IMR-90 (cell line): Measurements from ENCODE around the gene TEDC1. TPM values are rescaled to one million over a fixed set of nuclear protein-coding genes. Genes with fewer than 3 reads are reported as not detected.
A peak's percentile ranks its signal among the peaks of the same experiment; 100 is the strongest.

ENCODE experiments used
- ATAC-seq: fragments of 200-7000 bp; cut with Tn5 transposase; 2 replicates; pipeline ENCODE4 v1.9.1; 2020; ENCODE audit warnings: low read depth, mild to moderate bottlenecking, moderate library complexity
- BruUV-seq: library from RNA; stranded (reverse); fragments of 400-500 nt; replicated peaks from 2 replicates; lab custom pipeline; 2021; lab: Mats Ljungman, UMichigan
- CTCF ChIA-PET: fragments of 300-600 bp; formaldehyde crosslinking; extraction: SDS; loops from one replicate; lab custom pipeline; 2021; ENCODE audit warnings: antibody characterized with exemption; lab: Yijun Ruan, JAX
- POLR2A ChIA-PET: fragments of 300-600 bp; sonication (Branson Sonifier 250); formaldehyde crosslinking; loops from one replicate; lab custom pipeline; 2022; ENCODE audit warnings: antibody characterized with exemption; ENCODE audit not compliant: unreplicated experiment; lab: Charles Lee
- DNase-seq: peaks from one replicate; pipeline ENCODE4 v3.0.0; 2013
- H2AFZ ChIP-seq: replicated peaks from 2 replicates; pipeline ENCODE3; 2013; ENCODE audit warnings: low read length, mild to moderate bottlenecking; ENCODE audit not compliant: poor library complexity
- H2AK5ac ChIP-seq: 2 replicates; pipeline ENCODE4 v1.6.1; 2013; ENCODE audit warnings: low read depth, low read length, inconsistent platforms
- H2AK9ac ChIP-seq: replicated peaks from 2 replicates; pipeline ENCODE3; 2013; ENCODE audit warnings: mild to moderate bottlenecking, low read depth, low read length, moderate library complexity; ENCODE audit not compliant: poor library complexity
- H2BK120ac ChIP-seq: 2 replicates; pipeline ENCODE4 v1.6.1; 2013; ENCODE audit warnings: low read depth, low read length, inconsistent platforms
- H2BK15ac ChIP-seq: 3 replicates; pipeline ENCODE4 v1.6.1; 2013; ENCODE audit warnings: low read depth, low read length, inconsistent platforms
- H2BK20ac ChIP-seq: 2 replicates; pipeline ENCODE4 v1.6.1; 2013; ENCODE audit warnings: low read depth, mild to moderate bottlenecking, inconsistent platforms, low read length, moderate library complexity
- H2BK5ac ChIP-seq: 2 replicates; pipeline ENCODE4 v1.6.1; 2013; ENCODE audit warnings: mild to moderate bottlenecking, low read depth, low read length, inconsistent platforms; ENCODE audit not compliant: poor library complexity, severe bottlenecking
- H3K14ac ChIP-seq: replicated peaks from 2 replicates; pipeline ENCODE4 v1.6.1; 2013; ENCODE audit warnings: low read depth, low read length, inconsistent platforms
- H3K18ac ChIP-seq: 2 replicates; pipeline ENCODE4 v1.6.1; 2013; ENCODE audit warnings: low read depth, low read length, control low read depth
- H3K23ac ChIP-seq: 2 replicates; pipeline ENCODE4 v1.6.1; 2013; ENCODE audit warnings: low read depth, low read length, inconsistent platforms
- H3K27ac ChIP-seq: 2 replicates; pipeline ENCODE4 v1.5.1; 2013; ENCODE audit warnings: mild to moderate bottlenecking, control low read depth, low read length; ENCODE audit not compliant: insufficient read depth
- H3K27me3 ChIP-seq: 2 replicates; pipeline ENCODE4 v1.6.1; 2013; ENCODE audit warnings: low read length; ENCODE audit not compliant: control insufficient read depth, insufficient read depth
- H3K36me3 ChIP-seq: 2 replicates; pipeline ENCODE4 v1.6.1; 2013; ENCODE audit warnings: low read length, mixed read lengths; ENCODE audit not compliant: control insufficient read depth, insufficient read depth
- H3K4ac ChIP-seq: 2 replicates; pipeline ENCODE4 v1.6.1; 2013; ENCODE audit warnings: low read depth, low read length, inconsistent platforms
- H3K4me1 ChIP-seq: 2 replicates; pipeline ENCODE4 v1.6.1; 2013; ENCODE audit warnings: low read length, mixed read lengths; ENCODE audit not compliant: control insufficient read depth, insufficient read depth
- H3K4me2 ChIP-seq: 2 replicates; pipeline ENCODE4 v1.6.1; 2013; ENCODE audit warnings: low read depth, mild to moderate bottlenecking, control low read depth, low read length, moderate library complexity
- H3K4me3 ChIP-seq: 2 replicates; pipeline ENCODE4 v1.5.1; 2013; ENCODE audit warnings: low read depth, mild to moderate bottlenecking, control low read depth, low read length, moderate library complexity; ENCODE audit not compliant: insufficient read depth
- H3K56ac ChIP-seq: 2 replicates; pipeline ENCODE4 v1.6.1; 2013; ENCODE audit warnings: low read length, inconsistent platforms; ENCODE audit not compliant: insufficient read depth; ENCODE audit errors: extremely low read depth
- H3K79me1 ChIP-seq, 2 experiments: 2 replicates each; pipeline ENCODE4 v1.6.1; 2013; ENCODE audit warnings: low read length in 2 of 2, inconsistent platforms in 1 of 2, low read depth in 1 of 2
- H3K9ac ChIP-seq: 2 replicates; pipeline ENCODE4 v1.6.1; 2013; ENCODE audit warnings: low read depth, low read length, control low read depth
- H3K9me1 ChIP-seq: 2 replicates; pipeline ENCODE4 v1.6.1; 2013; ENCODE audit warnings: low read length, inconsistent platforms; ENCODE audit not compliant: insufficient read depth
- H3K9me3 ChIP-seq: 2 replicates; pipeline ENCODE4 v1.6.1; 2013; ENCODE audit warnings: low read length; ENCODE audit not compliant: control insufficient read depth, insufficient read depth
- H4K20me1 ChIP-seq: 2 replicates; pipeline ENCODE4 v1.6.1; 2013; ENCODE audit warnings: low read length, inconsistent platforms; ENCODE audit not compliant: insufficient read depth
- H4K5ac ChIP-seq: 2 replicates; pipeline ENCODE4 v1.6.1; 2013; ENCODE audit warnings: mild to moderate bottlenecking, low read depth, low read length, control low read depth
- H4K8ac ChIP-seq, 2 experiments: 2 replicates each; pipeline ENCODE4 v1.6.1; 2013; ENCODE audit warnings: low read depth in 2 of 2, low read length in 2 of 2, control low read depth in 1 of 2, inconsistent platforms in 1 of 2
- H4K91ac ChIP-seq: 2 replicates; pipeline ENCODE4 v1.6.1; 2013; ENCODE audit warnings: low read depth, low read length, inconsistent platforms; ENCODE audit not compliant: insufficient read depth
- CEBPB ChIP-seq: IDR thresholded peaks from 2 replicates; pipeline ENCODE4 v1.6.1; 2012; ENCODE audit warnings: low read depth, low read length, improper control_type of control experiment
- WGBS, 2 experiments: methylation state at CpG; one replicate each; pipeline versions ENCODE4 v1.1.5 to v1.1.7; 2013; ENCODE audit warnings: missing lambda C conversion rate in 2 of 2; ENCODE audit not compliant: insufficient read length in 1 of 2; ENCODE audit errors: extremely low coverage in 2 of 2; 5-methylcytosine and 5-hydroxymethylcytosine counted together
- dilution Hi-C: fragments of 300-500 bp; cut with HindIII; formaldehyde crosslinking; loops from one replicate; pipeline ENCODE4 v1.14.3; 2018; ENCODE audit warnings: low sequenced_read_pairs; ENCODE audit not compliant: unreplicated experiment
- in situ Hi-C: fragments of 300-500 bp; cut with MboI; formaldehyde crosslinking; loops from 3 replicates; pipeline ENCODE4 v1.14.3; 2019; ENCODE audit warnings: low sequenced_read_pairs, inconsistent platforms, mixed read lengths
- intact Hi-C: fragments of 100-400 bp; cut with micrococcal nuclease; formaldehyde crosslinking; loops from 2 replicates; pipeline ENCODE4 v1.10.0; 2022
- polyA plus RNA-seq, 3 experiments: library from polyadenylated mRNA; depleted of rRNA; stranded (reverse); fragments of >200 nt; gene quantifications; 2 replicates each; pipeline ENCODE4 v1.2.3, GENCODE V29; 2012; ENCODE audit warnings: low replicate concordance in 1 of 3
- total RNA-seq: library from RNA; depleted of rRNA; stranded (reverse); fragments of >200 nt; gene quantifications from 2 replicates; pipeline ENCODE4 v1.2.3, GENCODE V29; 2012

Gene TEDC1
- total and polyA plus RNA-seq, 2 of the 4 experiments (the other 2 are of a cell fraction), result 5.7 to 6.4 TPM

DNA sequence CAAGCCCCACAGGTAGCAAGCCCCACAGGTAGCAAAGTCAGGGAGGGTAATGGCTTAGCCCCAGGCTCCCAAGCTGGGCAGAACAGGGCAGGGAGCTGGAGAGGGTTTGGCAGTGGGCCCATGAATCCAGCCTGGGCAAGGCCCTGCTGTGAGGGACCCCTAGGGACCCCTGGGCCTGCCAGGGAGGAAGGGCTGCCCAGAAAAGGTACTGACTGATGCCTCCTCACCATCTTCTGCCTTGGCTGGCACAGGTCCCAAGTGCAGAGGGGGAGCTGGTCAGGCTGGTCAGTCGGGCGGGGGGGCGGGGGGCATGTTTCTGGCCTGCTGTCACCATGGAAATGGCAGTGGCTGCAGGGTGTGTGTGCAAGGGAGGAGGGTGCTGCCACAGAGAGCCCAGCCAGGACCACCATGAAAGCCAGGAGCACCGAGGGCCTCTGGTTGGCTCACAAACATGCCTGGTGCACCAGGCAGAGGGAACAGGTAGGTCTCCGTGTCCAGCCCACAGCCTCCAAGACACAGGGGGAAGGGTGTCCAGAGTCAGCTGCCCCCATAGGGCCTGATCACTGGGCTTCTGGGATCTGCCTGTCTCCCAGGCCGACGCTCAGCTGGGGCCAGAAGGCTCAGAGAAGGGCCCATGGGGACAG lies 17.9 kb upstream of the TEDC1 start:
- Histone ChIP-seq H3K36me3 (peaks cover 12% of the 10 kb centered on the region), H3K4me3 (no peak overlapping the region), H2BK15ac (no peak overlapping the region), H3K9me3 (no peaks in the 10 kb centered on the region), H3K4ac (no peak overlapping the region), H3K56ac (no peak overlapping the region), H3K27me3 (no peaks in the 10 kb centered on the region), H3K18ac (no peak overlapping the region), H3K4me1 (peaks cover 15% of the 10 kb centered on the region), H3K9me1 (no peaks in the 10 kb centered on the region), H2AK9ac (no peak overlapping the region), H4K8ac (no peak overlapping the region), H2AFZ (peak overlapping the region; percentile 91), H3K4me2 (no peak overlapping the region), H2BK20ac (no peak overlapping the region), H3K79me1 (peaks cover 0 to 23% of the 10 kb centered on the region in 2 experiments; a peak in 1 of 4 replicates), H2BK120ac (no peak overlapping the region), H4K91ac (no peak overlapping the region), H2AK5ac (no peak overlapping the region), H4K20me1 (peaks cover 11% of the 10 kb centered on the region), H3K9ac (no peak overlapping the region), H4K5ac (no peak overlapping the region), H2BK5ac (no peak overlapping the region), H3K23ac (no peak overlapping the region), H3K14ac (no peak overlapping the region), H3K27ac (no peak overlapping the region)
- TF ChIP-seq CEBPB, result no peak
- CTCF ChIA-PET, result no interaction called here
- ATAC-seq (no peak), DNase-seq (no peak)
- in situ Hi-C loops, result no loop called here
- POLR2A ChIA-PET, result no interaction called here
- 41% methylated on average over 2 of the region's 7 CpGs; no CpG with 5 or more reads in 1 of the 2 experiments for WGBS, 2 experiments
- intact Hi-C loops, result no loop called here
- no TSS peak for BruUV-seq
- dilution Hi-C loops, result no loop called here
